Measurements from ENCODE around the gene R3HDM1. TPM values are rescaled to one million over a fixed set of nuclear protein-coding genes. Genes with fewer than 3 reads are reported as not detected.

R3HDM1 gene
- total RNA-seq, 1 donor from 2014 or later: 9.9 TPM

MicroRNA genes within 50 kb of the gene (microRNA counts, 767-probe panel; counts per million panel counts)
- microRNA hsa-miR-128: 8,779 counts per million, percentile 27 among the panel's probes with 10 or more counts

Small RNA genes within 50 kb of the gene (microRNA-seq; reads per million reads assigned to microRNA genes)
- gene MIR128-1: 6,179 reads per million, percentile 94 among the genes with 10 or more reads in this experiment

Other genes with a start within 250 kb of the R3HDM1 start
- gene ZRANB3, start 266 bp upstream of the R3HDM1 start, total RNA-seq: 7.7 and 7.9 TPM in 2 replicates
- 69.0 and 73.7 TPM in 2 replicates for gene UBXN4, start 210.4 kb downstream of the R3HDM1 start, total RNA-seq